Kidney glomerular epithelial cell (primary cell): ENCODE measurements around the gene TRPM4.
"Not testable (repeated sequence)": the region's sequence is repeated elsewhere in the genome, so short reads cannot be mapped to it uniquely, and the experiment has no call there.

Source experiments
- DNase-seq: peaks from one replicate; lab custom pipeline; 2025; lab: John Stamatoyannopoulos, UW

TRPM4 gene

DNA sequence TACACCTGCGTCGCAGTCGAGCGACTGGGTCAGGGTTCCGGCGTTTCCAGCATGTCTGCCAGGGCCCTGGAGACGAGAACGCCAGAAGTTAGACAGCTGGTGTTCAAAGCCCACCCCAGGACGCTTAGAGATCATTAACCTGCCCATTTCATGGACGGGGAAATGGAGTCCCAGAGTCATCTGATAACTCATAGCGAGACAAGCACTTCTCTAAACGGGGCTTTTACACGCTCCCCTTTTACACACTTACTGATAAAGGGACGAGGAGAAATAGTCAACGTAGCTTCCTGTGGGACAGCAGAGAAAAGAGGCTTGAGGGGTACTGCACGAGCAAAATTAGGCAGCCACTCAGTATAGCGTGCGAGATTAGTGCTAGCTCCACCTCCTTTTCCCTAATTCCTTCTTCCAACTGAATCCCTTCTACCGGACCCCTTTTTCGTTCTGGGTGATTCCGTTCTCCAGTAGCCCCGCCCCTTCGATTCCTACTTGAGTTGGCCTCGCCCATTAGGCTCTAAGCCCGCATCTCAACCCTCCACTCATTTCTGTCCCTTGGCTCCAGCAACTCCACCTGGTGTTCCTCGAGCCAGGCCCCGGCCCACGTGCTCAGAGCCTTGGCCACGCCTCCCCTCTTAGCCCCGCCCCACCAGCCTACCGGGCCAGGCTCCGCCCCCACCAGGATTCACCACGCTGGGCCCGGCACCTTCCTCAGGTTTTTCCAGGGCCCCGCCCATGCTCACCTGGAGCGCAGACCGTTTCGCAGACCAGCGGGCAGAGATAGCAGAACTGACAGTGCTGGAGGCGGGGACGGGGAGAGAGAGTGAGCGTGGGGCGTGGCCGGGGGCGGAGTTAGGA, 6.1 kb upstream of the TRPM4 start:
- no peak for DNase-seq

DNA sequence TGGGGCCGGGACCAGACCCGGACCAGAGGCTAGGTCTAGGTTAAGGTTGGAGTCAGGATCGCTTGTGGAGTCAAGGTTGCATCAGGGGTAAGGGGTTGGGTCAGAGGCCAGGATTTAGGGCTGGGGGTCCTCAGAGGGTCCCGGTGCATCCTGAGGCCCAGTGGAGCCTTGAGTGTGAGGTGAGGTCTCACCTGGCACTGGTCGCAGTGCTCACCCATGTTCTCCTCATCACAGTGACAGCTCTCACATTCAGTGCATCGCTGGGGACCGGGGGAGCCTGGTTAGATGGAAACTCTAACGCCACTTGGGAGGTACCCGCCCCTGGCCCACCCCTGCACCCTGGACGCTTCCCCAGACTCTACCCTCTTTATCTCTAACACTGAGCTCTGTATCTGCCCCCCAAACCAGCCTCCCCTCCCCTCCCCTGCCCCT, 5.5 kb upstream of the TRPM4 start:
- DNase-seq: no peak

DNA sequence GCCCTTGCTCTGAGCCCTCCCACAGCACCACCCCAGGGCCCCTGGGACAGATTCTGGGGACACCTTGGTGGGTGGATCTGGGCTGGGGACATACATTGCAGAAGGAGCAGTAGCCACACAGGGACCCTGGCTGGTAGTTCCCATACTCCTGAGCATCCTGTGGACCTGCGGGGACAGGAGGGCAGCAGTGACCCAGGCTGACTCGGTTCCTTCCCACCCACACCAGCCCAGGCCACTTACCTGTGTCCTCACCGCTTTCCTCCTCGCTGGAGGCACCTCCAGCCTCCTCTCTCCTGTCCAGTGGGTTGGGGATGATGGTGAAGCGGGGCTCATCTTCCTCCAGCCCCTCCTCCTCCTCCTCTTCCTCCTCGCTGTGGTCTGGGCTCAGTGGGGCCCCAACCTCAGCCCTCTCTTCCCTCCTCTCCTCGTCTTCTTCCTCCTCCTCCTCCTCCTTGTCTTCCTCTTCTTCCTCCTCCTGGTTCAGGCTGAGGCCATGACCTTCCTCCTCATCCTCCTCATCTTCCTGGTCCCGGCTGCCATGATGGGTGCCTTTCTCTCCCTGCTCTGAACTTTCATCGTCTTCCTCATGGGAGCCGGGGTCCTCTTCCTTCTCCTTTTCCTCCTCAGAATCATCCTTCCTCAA, 4.3 kb upstream of the TRPM4 start:
- DNase-seq: no peak

DNA sequence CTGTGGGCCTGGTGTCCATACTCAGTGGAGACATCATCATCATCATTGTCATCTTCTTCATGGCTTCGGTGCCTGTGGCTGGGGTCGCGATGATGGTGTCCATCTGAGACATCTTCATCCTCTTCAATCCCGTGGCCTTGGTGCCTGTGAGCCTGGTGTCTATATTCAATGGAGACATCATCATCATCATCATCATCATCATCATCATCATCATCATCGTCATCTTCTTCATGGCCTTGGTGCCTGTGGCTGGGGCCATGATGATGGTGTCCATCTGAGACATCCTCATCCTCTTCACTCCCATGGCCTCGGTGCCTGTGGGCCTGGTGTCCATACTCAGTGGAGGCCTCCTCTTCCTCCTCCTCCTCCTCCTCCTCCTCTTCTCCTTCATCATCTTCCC, 3.3 kb upstream of the TRPM4 start:
- no peak for DNase-seq

GRCh38 chr19:49155005-49155819, 2.4 kb upstream of the TRPM4 start, which contains the start of gene HRC:
Gene HRC, minus strand, starts transcription at chr19:49155396. Its CDS starts 159 bp downstream, at chr19:49155237.
- no peak for DNase-seq

- DNase-seq: no peak
Measured at GRCh38 chr19:49155820-49156346, 1.7 kb upstream of the TRPM4 start.

DNA sequence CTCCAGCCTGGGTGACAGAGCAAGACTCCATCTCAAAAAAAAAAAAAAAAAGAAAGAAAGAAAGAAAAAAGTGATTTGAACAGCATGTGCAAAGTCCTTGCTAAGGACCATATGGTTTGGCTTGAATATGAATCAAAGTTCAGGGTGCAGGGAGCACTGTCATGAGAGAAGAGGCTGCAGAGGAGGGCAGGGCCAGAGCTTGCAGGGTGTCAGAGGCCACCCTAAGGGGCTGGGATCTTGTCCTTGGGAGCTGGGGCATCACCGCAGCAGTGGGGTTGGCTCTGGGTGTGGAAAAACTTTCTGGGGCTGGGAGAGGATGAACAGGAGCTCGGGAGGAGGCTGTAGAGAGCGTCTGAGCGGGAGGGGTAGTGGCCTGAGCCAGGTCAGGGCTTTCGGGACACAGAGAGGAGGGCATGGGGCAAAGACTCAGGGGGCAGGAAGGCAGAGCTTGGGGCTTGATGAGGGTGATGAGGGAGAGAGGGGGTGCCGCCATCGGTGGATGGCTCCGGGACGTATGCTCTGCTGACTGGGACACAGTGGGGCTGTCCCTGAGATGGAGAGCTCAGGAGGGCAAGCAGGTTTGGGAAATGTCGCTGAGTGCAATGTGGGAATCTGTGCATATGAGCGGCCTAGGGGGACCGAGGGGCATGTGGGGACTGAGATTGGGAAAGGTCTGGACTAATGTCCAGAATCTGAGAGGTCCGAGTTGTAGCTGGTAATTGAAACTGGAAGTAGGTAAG, 3.0 kb downstream of the TRPM4 start:
- DNase-seq: no peak

- no peak for DNase-seq
Measured at GRCh38 chr19:49161987-49162386, 4.4 kb downstream of the TRPM4 start.

- DNase-seq: no peak
Measured at GRCh38 chr19:49165111-49165750, 7.6 kb downstream of the TRPM4 start.

DNA sequence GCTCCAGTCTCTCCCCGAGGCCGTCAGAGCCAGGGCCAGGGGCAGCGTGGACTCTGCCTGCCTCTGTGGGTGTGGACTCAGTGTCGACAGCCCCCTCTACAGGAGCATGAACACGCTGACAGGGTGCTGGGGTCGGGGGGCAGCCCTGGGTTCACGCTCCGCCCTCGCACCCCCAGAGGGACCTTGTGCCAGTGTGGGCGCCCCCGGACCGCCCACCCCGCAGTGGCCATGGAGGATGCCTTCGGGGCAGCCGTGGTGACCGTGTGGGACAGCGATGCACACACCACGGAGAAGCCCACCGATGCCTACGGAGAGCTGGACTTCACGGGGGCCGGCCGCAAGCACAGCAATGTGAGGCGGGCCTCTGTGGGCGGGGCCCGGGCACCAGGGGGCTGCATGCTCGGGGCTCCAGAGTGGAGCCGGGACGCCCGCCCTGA, 8.3 kb downstream of the TRPM4 start:
- no peak for DNase-seq

- no peak for DNase-seq
Measured at GRCh38 chr19:49167857-49168409, 10.3 kb downstream of the TRPM4 start.

- no peak for DNase-seq
Measured at GRCh38 chr19:49168421-49168820, 10.8 kb downstream of the TRPM4 start.

GRCh38 chr19:49173198-49173597, 15.6 kb downstream of the TRPM4 start:
- DNase-seq: no peak

DNA sequence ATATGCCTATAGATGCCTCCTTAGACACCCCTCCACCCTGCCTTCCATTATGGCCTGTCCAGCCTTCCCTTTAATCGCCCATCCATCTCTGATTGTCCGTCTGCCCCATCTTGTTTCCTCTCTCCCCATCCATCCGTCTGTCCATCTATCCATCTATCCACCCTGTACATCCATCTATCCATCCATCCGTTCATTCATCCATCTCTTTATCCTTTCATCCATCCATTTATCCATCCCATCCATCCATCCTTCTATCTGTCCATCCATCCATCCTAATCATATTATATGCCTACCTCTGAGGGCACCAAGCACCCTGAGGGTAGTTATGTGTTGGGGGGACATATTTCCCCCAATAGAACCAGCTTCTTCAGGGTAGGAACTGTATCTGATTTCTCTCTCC, 23.1 kb downstream of the TRPM4 start:
- no peak for DNase-seq

DNA sequence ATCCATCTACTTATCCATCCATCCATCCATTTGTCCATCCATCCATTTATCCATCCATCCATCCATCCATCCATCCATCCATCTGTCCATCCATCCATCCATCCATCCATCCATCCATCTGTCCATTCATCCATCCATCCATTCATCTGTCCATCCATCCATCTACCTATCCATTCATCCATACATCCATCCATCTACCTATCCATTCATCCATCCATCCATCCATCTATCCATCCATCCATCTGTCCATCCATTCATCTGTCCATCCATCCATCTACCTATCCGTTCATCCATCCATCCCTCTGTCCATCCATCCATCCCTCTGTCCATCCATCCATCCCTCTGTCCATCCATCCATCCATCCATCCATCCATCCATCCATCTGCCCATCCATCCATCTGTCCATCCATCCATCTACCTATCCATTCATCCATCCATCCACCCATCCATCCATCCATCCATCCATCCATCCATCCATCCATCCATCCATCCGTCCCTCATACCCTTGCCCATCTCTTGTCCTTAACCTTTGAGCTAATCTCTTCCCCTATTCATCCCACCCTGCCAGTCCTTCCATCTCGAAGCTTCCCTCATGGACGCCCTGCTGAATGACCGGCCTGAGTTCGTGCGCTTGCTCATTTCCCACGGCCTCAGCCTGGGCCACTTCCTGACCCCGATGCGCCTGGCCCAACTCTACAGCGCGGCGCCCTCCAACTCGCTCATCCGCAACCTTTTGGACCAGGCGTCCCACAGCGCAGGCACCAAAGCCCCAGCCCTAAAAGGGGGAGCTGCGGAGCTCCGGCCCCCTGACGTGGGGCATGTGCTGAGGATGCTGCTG, 24.6 kb downstream of the TRPM4 start:
- DNase-seq: not testable (repeated sequence)

DNA sequence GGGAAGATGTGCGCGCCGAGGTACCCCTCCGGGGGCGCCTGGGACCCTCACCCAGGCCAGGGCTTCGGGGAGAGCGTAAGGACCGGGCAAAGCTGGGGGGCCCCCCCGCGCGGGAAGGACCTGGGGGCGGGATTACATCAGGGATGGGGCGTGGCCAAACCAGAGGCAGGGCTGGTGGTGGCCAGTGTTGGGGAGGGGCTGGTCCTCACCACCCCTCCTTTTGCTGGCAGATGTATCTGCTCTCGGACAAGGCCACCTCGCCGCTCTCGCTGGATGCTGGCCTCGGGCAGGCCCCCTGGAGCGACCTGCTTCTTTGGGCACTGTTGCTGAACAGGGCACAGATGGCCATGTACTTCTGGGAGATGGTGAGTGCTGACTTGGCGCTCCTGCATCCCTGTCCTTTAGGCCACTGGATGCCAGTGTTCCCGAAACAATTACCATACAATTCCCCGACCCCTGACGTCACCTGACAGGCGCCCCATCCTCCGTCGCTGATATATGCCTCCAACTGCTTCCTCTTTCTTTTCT, 25.3 kb downstream of the TRPM4 start:
- no peak for DNase-seq

DNA sequence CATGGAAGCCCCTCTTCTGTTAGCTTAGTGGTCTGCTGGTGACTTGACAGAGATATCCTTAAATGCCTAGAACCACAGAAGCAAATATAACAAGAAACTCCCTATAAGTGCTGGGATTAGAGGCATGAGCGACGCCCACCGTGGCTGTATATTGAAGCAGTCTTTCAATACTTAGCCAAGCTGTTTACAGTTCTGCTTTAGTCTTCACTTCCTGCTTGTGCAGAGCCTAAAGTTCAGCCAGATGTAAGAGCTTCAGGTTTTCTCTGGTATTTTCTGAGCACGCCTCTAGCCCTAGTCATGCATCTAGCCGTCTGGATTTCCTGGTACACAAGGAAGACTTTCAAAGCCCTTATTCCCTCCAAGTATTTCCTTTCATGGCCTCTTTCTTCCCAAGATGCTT, 28.5 kb downstream of the TRPM4 start:
- no peak for DNase-seq

- DNase-seq: no peak
Measured at GRCh38 chr19:49188626-49189200, 31.1 kb downstream of the TRPM4 start.

GRCh38 chr19:49189259-49189658, 31.7 kb downstream of the TRPM4 start:
- DNase-seq: no peak
